Embryonic facial prominence (tissue), 1 donor: ENCODE data around the gene CRIP2.
A peak's percentile ranks its signal among the peaks of the same experiment; 100 is the strongest.

ENCODE experiments used
- DNase-seq: peaks from one replicate; pipeline ENCODE4 v3.0.0-alpha.2; 2016; ENCODE audit errors: extremely low spot score

Gene CRIP2

DNA sequence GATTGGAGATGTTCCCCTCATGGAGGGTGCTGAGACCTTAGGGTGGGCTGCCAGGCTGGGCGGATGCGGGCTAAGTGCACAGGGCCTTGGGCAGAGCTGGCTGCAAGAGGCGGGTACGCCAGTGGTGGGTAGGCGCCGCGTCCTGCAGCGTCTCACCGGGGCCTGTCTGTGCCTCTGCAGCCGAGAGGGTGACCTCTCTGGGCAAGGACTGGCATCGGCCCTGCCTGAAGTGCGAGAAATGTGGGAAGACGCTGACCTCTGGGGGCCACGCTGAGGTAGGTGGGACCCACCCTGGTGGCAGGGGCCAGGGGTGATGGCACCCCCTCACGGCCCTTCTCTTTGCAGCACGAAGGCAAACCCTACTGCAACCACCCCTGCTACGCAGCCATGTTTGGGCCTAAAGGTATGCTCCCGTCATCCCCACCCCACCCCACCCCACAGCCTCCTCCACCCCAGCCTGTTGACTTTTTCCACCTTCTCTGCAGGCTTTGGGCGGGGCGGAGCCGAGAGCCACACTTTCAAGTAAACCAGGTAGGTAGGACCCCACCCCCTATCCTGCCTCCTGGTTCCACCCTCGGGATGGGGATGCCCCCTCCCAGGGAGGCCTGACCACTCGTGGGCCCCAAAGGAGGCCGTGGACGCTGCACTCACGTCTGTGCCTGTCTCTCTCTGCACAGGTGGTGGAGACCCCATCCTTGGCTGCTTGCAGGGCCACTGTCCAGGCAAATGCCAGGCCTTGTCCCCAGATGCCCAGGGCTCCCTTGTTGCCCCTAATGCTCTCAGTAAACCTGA lies 13.6 kb downstream of the CRIP2 start:
- no peak for DNase-seq

DNA sequence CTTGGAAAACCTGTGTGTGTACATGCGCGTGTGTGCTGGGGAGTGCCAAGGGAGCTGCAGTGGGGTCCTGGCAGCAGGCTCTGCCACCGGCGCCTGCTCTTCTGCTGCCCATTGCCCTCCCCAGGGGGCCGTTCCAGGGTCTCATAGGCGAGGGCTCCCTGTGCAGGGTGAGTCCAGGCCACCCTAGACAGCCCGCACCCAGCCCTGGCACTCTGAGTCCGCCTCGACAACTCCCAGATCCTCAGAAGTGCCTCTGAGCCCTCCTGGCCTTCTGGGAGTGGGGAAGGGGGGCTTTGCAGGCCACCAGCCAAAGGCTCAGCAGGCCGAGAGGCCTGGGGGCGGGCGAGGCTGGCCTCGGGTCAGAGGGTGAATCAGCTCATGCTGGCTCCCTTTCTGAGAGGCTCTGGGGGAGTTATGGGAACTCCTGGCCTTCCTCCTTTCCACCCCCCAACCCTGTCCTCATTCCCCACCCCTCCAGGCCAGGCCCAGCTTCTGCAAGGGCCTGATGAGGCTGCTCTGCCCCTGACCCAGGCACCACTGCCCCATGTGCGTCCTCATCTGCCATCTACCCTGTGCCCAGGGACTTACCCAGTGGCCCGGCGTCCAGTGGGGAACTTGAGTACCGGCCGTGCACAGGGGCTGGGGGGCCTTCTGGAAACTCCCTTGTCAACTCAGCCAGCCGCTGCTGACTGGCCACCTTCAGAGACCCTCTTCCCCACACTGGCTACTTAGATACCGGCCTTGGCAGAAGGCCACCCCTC lies 14.3 kb downstream of the CRIP2 start:
- no peak for DNase-seq

GRCh38 chr14:105489542-105490266 lies 15.1 kb downstream of the CRIP2 start:
- peak; percentile 78 for DNase-seq

DNA sequence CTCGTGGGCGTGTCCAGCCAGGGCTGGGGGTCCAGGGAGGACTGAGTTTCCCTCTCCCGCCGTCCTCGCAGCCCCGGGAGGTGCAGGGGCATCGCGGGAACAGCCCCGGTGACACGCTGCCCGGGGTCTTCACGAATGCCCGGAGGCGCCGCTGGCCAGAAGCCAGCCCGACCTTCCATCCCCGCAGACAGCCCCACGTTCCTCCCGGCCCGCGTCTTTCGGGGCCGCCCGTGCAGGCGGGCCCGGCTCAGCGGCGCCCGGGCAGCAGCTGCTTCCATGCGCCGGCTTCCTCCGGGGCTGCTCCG lies 15.6 kb downstream of the CRIP2 start:
- no peak for DNase-seq

DNA sequence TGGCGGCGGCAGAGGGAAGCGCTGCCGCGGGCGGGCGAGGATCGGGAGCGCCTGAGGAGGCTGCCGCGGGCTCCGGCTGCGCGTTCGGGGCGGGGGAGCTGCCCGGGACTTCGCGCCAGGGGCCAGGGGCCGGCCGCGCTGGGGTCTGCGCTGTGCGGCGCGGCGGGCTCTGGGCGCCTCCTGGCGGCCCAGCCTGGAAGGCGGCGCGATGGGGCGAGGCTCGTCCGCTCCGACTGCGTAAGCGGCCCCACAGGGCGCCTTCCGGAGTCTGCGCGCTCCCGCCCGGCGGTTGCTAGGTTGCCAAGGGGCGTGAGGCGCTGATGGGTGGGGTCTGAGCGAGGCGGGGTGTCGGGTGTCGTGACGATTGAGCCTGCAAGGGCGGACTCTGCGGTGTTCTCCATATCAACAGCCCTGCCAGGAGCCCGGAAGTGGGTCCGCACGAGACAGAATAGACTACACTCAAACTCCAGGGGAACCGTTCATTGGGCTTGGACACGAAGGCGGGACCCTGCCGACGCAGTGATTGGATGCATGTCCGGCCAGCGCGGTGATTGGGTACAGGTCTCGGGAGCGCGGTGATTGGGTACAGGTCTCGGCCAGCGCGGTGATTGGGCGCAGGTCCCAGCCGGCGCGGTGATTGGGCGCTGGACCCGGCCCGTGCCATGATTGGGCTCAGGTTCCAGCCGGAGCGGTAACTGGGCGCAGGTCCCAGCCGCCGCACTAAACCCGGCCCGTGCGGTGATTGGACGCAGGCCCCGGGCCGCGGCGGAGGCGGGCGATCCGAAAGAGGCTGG lies 16.1 kb downstream of the CRIP2 start, which contains the start of gene TEDC1:
TSS of gene TEDC1 (plus strand) at position 675 of the 794 bp plus-strand sequence. CDS start 130 bp downstream, outside the sequence.
- peak; percentile 100 for DNase-seq

DNA sequence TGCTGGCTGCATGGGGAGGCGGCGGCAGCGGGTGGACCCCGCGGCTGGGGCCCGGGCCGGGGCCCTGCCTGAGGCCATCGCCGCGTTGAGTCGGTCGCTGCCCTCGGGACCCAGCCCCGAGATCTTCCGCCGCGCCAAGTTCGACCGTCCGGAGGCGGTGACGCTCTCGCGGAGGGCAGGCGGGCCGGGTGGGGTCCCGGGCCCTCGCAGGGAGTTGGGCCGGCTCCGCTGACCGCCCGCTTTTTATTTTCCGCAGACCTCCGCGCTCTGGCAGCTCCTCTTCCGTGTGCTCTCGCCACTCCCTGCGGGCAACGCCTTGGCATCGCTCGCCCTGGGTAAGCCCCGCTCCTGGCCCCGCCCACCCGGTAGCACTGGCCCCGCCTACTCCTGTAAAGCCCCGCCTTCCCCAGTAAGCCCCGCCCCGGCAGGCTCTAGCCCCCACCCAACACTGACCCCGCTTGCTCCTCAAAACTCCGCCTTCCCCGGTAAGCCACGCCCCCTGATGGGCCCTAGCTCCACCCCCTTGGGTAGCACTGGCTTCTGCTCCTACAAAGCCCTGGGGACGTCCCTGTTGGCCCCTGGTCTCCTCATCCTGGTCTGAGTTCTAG lies 16.8 kb downstream of the CRIP2 start:
- DNase-seq, result no peak

GRCh38 chr14:105492031-105492970 lies 17.7 kb downstream of the CRIP2 start:
- no peak for DNase-seq

GRCh38 chr14:105492971-105493871 lies 18.6 kb downstream of the CRIP2 start:
- DNase-seq, result no peak

- DNase-seq, result no peak
Measured at GRCh38 chr14:105493921-105494605, 19.4 kb downstream of the CRIP2 start.

- no peak for DNase-seq
Measured at GRCh38 chr14:105494606-105494929, 19.9 kb downstream of the CRIP2 start.

GRCh38 chr14:105495101-105495989 lies 20.7 kb downstream of the CRIP2 start:
- no peak for DNase-seq

DNA sequence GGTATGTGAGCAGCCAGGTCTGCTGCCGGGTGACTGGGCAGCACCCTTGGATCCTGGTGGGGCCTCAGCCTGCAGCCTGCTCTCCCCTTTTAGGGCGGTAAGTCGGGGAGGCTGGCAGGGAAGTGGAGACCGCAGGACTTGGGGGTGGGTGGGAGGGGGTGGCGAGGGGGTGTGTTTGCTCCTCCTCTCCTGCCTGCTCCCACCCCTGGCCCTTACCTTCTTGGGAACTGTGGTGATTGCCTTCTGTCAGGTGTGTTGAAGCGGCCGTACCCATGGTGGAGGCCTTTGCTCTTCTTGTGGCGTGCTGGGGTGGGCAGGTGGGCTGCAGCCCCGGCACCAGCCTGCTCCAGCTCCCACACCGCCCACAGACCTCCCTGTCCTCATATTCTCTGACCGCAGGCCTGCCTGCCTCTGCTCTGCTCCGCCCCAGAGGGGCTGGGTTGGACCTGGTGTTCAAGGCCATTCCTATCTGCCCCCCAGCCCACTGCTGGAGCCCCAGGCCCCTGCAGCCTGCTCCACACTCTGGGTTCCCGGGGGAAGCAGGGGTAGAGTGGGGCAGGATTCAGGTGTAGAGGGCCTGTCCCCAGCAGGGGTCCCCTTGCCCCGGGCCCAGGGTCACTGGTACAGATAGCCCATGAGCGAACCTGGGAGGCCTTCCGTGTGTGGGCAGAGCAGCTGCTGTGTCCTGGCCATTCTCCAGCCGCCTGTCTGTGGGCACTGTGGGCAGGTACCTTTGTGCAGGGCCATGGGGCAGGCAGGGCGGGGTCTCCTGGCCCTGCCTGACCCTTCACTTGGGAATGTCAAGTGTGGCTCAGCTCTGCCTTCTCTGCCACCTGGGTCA lies 21.6 kb downstream of the CRIP2 start:
- DNase-seq, result no peak

GRCh38 chr14:105496831-105497591 lies 22.4 kb downstream of the CRIP2 start:
- DNase-seq, result no peak

GRCh38 chr14:105497671-105498429 lies 23.2 kb downstream of the CRIP2 start:
- no peak for DNase-seq
